Caco-2 (cell line): ENCODE results near the gene KIF4A. TPM values are rescaled to one million over a fixed set of nuclear protein-coding genes. Genes with fewer than 3 reads are reported as not detected.

Source experiments
- BruUV-seq: library from RNA; stranded (reverse); fragments of 400-500 nt; replicated peaks from 2 replicates; lab custom pipeline; 2021; lab: Mats Ljungman, UMichigan
- CTCF ChIA-PET: fragments of 300-600 bp; sonication (Branson Sonifier 250); formaldehyde crosslinking; loops from one replicate; lab custom pipeline; 2022; ENCODE audit warnings: antibody characterized with exemption; lab: Charles Lee
- POLR2A ChIA-PET: fragments of 300-600 bp; sonication (Branson Sonifier 250); formaldehyde crosslinking; loops from one replicate; lab custom pipeline; 2022; ENCODE audit warnings: antibody characterized with exemption; lab: Charles Lee
- DNase-seq, 2 experiments: peaks; one replicate each; pipeline versions ENCODE4 v3.0.0 to v3.0.0-alpha.2; 2020 to 2022
- H3K27me3 ChIP-seq: replicated peaks from 2 replicates; pipeline ENCODE4 v1.6.0; 2011; ENCODE audit warnings: low read length; ENCODE audit not compliant: control insufficient read depth, insufficient read depth
- H3K36me3 ChIP-seq: 2 replicates; pipeline ENCODE4 v1.5.1; 2011; ENCODE audit warnings: low read length; ENCODE audit not compliant: control insufficient read depth, insufficient read depth
- H3K4me1 ChIP-seq: fragments of 250-450 bp; sonication (Bioruptor Pico); 2 replicates; pipeline ENCODE4 v1.5.1; 2020; ENCODE audit warnings: mild to moderate bottlenecking
- H3K4me3 ChIP-seq: 2 replicates; pipeline ENCODE4 v1.5.1; 2011; ENCODE audit warnings: low read depth, mild to moderate bottlenecking, control low read depth, low read length
- H3K9me3 ChIP-seq: fragments of 250-450 bp; sonication (Bioruptor Pico); 2 replicates; pipeline ENCODE4 v1.5.1; 2020; ENCODE audit warnings: mild to moderate bottlenecking, moderate library complexity
- H3K27ac Mint-ChIP-seq: one replicate; pipeline ENCODE4 v1.8.0; 2022; ENCODE audit warnings: mixed read lengths; ENCODE audit not compliant: unreplicated experiment
- H3K27me3 Mint-ChIP-seq: one replicate; pipeline ENCODE4 v1.8.0; 2022; ENCODE audit warnings: mixed read lengths; ENCODE audit not compliant: insufficient read depth, unreplicated experiment
- H3K36me3 Mint-ChIP-seq: one replicate; pipeline ENCODE4 v1.8.0; 2022; ENCODE audit warnings: mild to moderate bottlenecking, mixed read lengths; ENCODE audit not compliant: insufficient read depth, unreplicated experiment
- H3K4me1 Mint-ChIP-seq: one replicate; pipeline ENCODE4 v1.8.0; 2022; ENCODE audit warnings: low read depth, mixed read lengths; ENCODE audit not compliant: unreplicated experiment
- H3K4me3 Mint-ChIP-seq: one replicate; pipeline ENCODE4 v1.8.0; 2022; ENCODE audit warnings: mild to moderate bottlenecking, moderate library complexity, mixed read lengths; ENCODE audit not compliant: unreplicated experiment
- H3K9me3 Mint-ChIP-seq: one replicate; pipeline ENCODE4 v1.8.0; 2022; ENCODE audit warnings: mixed read lengths; ENCODE audit not compliant: unreplicated experiment
- CTCF ChIP-seq, 2 experiments: fragments of 200-600 bp in 1 of 2; IDR thresholded peaks; 1 replicate in 1 of 2; 2 replicates in 1 of 2; pipeline versions ENCODE4 v1.5.1 to v1.8.0; 2011 to 2022; ENCODE audit warnings: antibody characterized with exemption in 1 of 2, control low read depth in 1 of 2, inconsistent platforms in 1 of 2, low read depth in 1 of 2, low read length in 1 of 2, mild to moderate bottlenecking in 1 of 2, moderate library complexity in 1 of 2; ENCODE audit not compliant: insufficient read depth in 1 of 2, severe bottlenecking in 1 of 2, unreplicated experiment in 1 of 2
- intact Hi-C: fragments of 100-400 bp; cut with micrococcal nuclease; formaldehyde crosslinking; loops from one replicate; pipeline ENCODE4 v1.10.0; 2022; ENCODE audit not compliant: unreplicated experiment
- total RNA-seq: library from RNA; stranded (reverse); gene quantifications from 2 replicates; pipeline ENCODE4 v1.2.3, GENCODE V29; 2022

KIF4A gene
- total RNA-seq, 1 experiment from 2014 or later = 39.6 TPM

- TF ChIP-seq CTCF (IDR thresholded peaks at IDR 0.05; ENCODE audit: insufficient read depth in 1 of 2, low read depth in 1 of 2, low read length in 1 of 2, severe bottlenecking in 1 of 2, unreplicated experiment in 1 of 2) = no peak
- Histone ChIP-seq H3K27me3 (no peaks in the 10 kb centered on the region), H3K4me1 (no peaks in the 10 kb centered on the region), H3K4me3 (no peak overlapping the region), H3K9me3 (no peaks in the 10 kb centered on the region), H3K36me3 (no peaks in the 10 kb centered on the region)
- H3K4me1 Mint-ChIP-seq = peaks cover 7% of the 10 kb centered on the region
- H3K36me3 Mint-ChIP-seq = no peaks in the 10 kb centered on the region
- ChIA-PET CTCF (interaction anchor here (0.6 kb wide), 1 partner anchor 147 kb away, joined by 4 read pairs; the partner anchor contains the start of gene IGBP1), POLR2A (no interaction called here)
- no peak overlapping the region for H3K27ac Mint-ChIP-seq
- intact Hi-C loops = no loop called here
- peaks cover 4% of the 10 kb centered on the region for H3K27me3 Mint-ChIP-seq
- no TSS peak for BruUV-seq
- H3K9me3 Mint-ChIP-seq = no peaks in the 10 kb centered on the region
- H3K4me3 Mint-ChIP-seq = no peak overlapping the region
- DNase-seq = no peak
These were observed 9.3 kb upstream of the KIF4A start for GRCh38 chrX:70280573-70280972.

DNA sequence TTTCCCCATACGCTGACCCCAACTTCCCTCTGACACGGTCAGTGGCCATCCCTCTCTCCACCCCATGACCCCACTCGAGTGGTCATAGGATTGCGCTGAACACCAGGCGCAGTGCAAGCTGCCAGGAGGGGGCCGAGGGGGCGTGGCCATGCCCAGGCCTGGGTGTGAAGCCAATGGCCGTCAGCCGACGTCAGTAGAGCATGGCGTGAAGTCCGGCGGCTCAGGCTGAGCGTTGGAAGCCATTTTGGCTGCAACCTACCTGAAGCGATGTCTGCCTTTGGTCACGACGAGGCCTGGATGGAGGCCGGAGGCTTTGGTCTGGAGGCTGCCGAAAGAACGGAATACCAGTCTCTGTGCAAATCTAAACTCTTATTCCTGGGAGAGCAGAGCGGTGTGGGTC lies 8.0 kb upstream of the KIF4A start, which contains the start of gene RAB41:
RAB41 (plus strand) TSS at position 222 of the 400 bp plus-strand sequence; CDS start at position 268, 46 bp downstream.
- DNase-seq = no peak
- Mint-ChIP-seq H3K4me3 (no peak within 1 kb of the TSS), H3K4me1 (peaks cover 7% of the 10 kb centered on the region), H3K27me3 (peaks cover 4% of the 10 kb centered on the region), H3K9me3 (no peaks in the 10 kb centered on the region), H3K27ac (no peak within 1 kb of the TSS), H3K36me3 (no peaks in the 10 kb centered on the region)
- no peaks in the 10 kb centered on the region for H3K9me3 ChIP-seq
- TF ChIP-seq CTCF (IDR thresholded peaks at IDR 0.05; ENCODE audit: insufficient read depth in 1 of 2, low read depth in 1 of 2, low read length in 1 of 2, severe bottlenecking in 1 of 2, unreplicated experiment in 1 of 2) = no peak
- no peaks in the 10 kb centered on the region for H3K27me3 ChIP-seq
- no peaks in the 10 kb centered on the region for H3K4me1 ChIP-seq
- H3K36me3 ChIP-seq = no peaks in the 10 kb centered on the region
- intact Hi-C loops = no loop called here
- POLR2A ChIA-PET = no interaction called here
- no peak within 1 kb of the TSS for H3K4me3 ChIP-seq
- BruUV-seq = no TSS peak
- CTCF ChIA-PET = no interaction called here

GRCh38 chrX:70289168-70289792 lies 624 bp upstream of the KIF4A start:
- CTCF ChIA-PET = interaction anchor here (1.6 kb wide), 1 partner anchor 156 kb away, joined by 7 read pairs; the partner anchor contains the start of gene IGBP1
- no peaks in the 10 kb centered on the region for H3K27me3 Mint-ChIP-seq
- no peak for TF ChIP-seq CTCF (IDR thresholded peaks at IDR 0.05; ENCODE audit: insufficient read depth in 1 of 2, low read depth in 1 of 2, low read length in 1 of 2, severe bottlenecking in 1 of 2, unreplicated experiment in 1 of 2)
- BruUV-seq = TSS peak; percentile 69
- Histone ChIP-seq H3K27me3 (no peaks in the 10 kb centered on the region), H3K4me1 (no peaks in the 10 kb centered on the region), H3K4me3 (peak overlapping the region; percentile 84), H3K36me3 (no peaks in the 10 kb centered on the region), H3K9me3 (no peaks in the 10 kb centered on the region)
- peaks cover 14% of the 10 kb centered on the region for H3K4me1 Mint-ChIP-seq
- POLR2A ChIA-PET = interaction anchor here (1.0 kb wide), 1 partner anchor 10 kb away, joined by 8 read pairs; no protein-coding TSS in a partner anchor
- H3K27ac Mint-ChIP-seq = peak overlapping the region; percentile 83
- intact Hi-C loops = no loop called here
- no peak for DNase-seq
- H3K36me3 Mint-ChIP-seq = peaks cover 6% of the 10 kb centered on the region
- H3K9me3 Mint-ChIP-seq = no peaks in the 10 kb centered on the region
- H3K4me3 Mint-ChIP-seq = peak overlapping the region; percentile 87
